Loucy (cell line): ENCODE measurements around the gene RANBP3L.

Experiments used
- H2AFZ ChIP-seq: fragments of 200-600 bp; sonication (generic); 2 replicates; pipeline ENCODE4 v1.6.0; 2016; ENCODE audit warnings: antibody characterized with exemption, mild to moderate bottlenecking, low read length, moderate library complexity
- H3F3A ChIP-seq: fragments of 200-600 bp; 2 replicates; pipeline ENCODE4 v1.6.0; 2016; ENCODE audit warnings: antibody characterized with exemption, low read depth, mild to moderate bottlenecking
- H3K27me3 ChIP-seq: fragments of 200-600 bp; sonication (generic); 2 replicates; pipeline ENCODE4 v1.6.1; 2014; ENCODE audit warnings: low read length, mild to moderate bottlenecking; ENCODE audit not compliant: insufficient read depth, poor library complexity, severe bottlenecking
- H3K36me3 ChIP-seq: fragments of 200-600 bp; sonication (generic); 2 replicates; pipeline ENCODE4 v1.6.1; 2016; ENCODE audit warnings: low read length; ENCODE audit not compliant: insufficient read depth
- H3K4me1 ChIP-seq: fragments of 200-600 bp; sonication (generic); 2 replicates; pipeline ENCODE4 v1.5.1; 2014; ENCODE audit warnings: low read length, mild to moderate bottlenecking; ENCODE audit not compliant: insufficient read depth, poor library complexity, severe bottlenecking
- H3K4me2 ChIP-seq: fragments of 200-600 bp; sonication (generic); 2 replicates; pipeline ENCODE4 v1.6.0; 2014; ENCODE audit warnings: antibody characterized with exemption, low read length, low read depth, mild to moderate bottlenecking; ENCODE audit not compliant: poor library complexity, severe bottlenecking
- H3K4me3 ChIP-seq: fragments of 200-600 bp; sonication (generic); 2 replicates; pipeline ENCODE4 v1.5.1; 2014; ENCODE audit warnings: low read length, mild to moderate bottlenecking, mixed read lengths; ENCODE audit not compliant: poor library complexity, severe bottlenecking
- H3K79me2 ChIP-seq: fragments of 200-600 bp; sonication (generic); 2 replicates; pipeline ENCODE4 v1.6.1; 2014; ENCODE audit warnings: low read length; ENCODE audit not compliant: insufficient read depth
- H3K9ac ChIP-seq: fragments of 200-600 bp; sonication (generic); 2 replicates; pipeline ENCODE4 v1.6.0; 2014; ENCODE audit warnings: mild to moderate bottlenecking, low read depth, low read length, moderate library complexity; ENCODE audit not compliant: poor library complexity, severe bottlenecking
- H3K9me2 ChIP-seq: fragments of 200-600 bp; sonication (generic); replicated peaks from 2 replicates; pipeline ENCODE4 v1.6.1; 2016; ENCODE audit warnings: low read depth, low read length, mixed read lengths
- H3K9me3 ChIP-seq: fragments of 200-600 bp; sonication (generic); 2 replicates; pipeline ENCODE4 v1.6.1; 2014; ENCODE audit warnings: mild to moderate bottlenecking, antibody characterized with exemption, low read length, low read depth; ENCODE audit not compliant: insufficient read depth
- H4K20me1 ChIP-seq: fragments of 200-600 bp; sonication (generic); 2 replicates; pipeline ENCODE4 v1.6.0; 2014; ENCODE audit warnings: antibody characterized with exemption, low read length, mild to moderate bottlenecking; ENCODE audit not compliant: insufficient read depth, poor library complexity, severe bottlenecking
- EZH2phosphoT487 ChIP-seq: fragments of 200-600 bp; IDR thresholded peaks from 2 replicates; pipeline ENCODE4 v1.6.1; 2018; ENCODE audit warnings: antibody characterized with exemption, mild to moderate bottlenecking, moderate library complexity, borderline replicate concordance
- TF ChIP-seq, protein P1 (sequence below): fragments of 200-600 bp; sonication (generic); conservative IDR thresholded peaks from 2 replicates; pipeline ENCODE4 v1.5.1; 2014; ENCODE audit warnings: mild to moderate bottlenecking, antibody characterized with exemption, low read length

The RANBP3L gene

DNA sequence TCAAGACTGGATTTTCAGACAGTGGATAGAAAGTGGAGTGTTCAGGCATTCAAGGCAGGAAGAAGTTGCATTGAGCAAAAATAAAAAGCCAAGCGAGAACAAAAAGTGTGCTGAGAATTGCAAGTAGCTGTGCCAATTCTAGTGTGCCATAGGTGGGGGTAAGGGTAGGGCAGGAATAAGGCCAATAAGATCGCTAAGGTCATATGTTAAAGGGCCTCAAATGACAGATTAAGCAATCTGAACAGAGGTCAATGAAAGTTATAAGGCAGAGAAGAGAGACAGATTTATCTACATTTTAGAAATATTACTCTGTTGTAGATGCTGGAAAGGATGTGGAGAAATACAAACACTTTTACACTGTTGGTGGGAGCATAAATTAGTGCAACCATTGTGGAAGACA, 96.4 kb downstream of the RANBP3L start:
- H3K4me2 ChIP-seq: no peak overlapping the region
- peaks cover 41% of the 10 kb centered on the region for H3K36me3 ChIP-seq
- no peaks in the 10 kb centered on the region for H4K20me1 ChIP-seq
- no peak overlapping the region for H2AFZ ChIP-seq
- H3K9ac ChIP-seq: no peak overlapping the region
- no peaks in the 10 kb centered on the region for H3K9me3 ChIP-seq
- no peak overlapping the region for H3K4me3 ChIP-seq
- no peaks in the 10 kb centered on the region for H3K79me2 ChIP-seq
- H3K4me1 ChIP-seq: no peaks in the 10 kb centered on the region
- no peak for TF ChIP-seq EZH2phosphoT487
- TF ChIP-seq, protein P1, sequence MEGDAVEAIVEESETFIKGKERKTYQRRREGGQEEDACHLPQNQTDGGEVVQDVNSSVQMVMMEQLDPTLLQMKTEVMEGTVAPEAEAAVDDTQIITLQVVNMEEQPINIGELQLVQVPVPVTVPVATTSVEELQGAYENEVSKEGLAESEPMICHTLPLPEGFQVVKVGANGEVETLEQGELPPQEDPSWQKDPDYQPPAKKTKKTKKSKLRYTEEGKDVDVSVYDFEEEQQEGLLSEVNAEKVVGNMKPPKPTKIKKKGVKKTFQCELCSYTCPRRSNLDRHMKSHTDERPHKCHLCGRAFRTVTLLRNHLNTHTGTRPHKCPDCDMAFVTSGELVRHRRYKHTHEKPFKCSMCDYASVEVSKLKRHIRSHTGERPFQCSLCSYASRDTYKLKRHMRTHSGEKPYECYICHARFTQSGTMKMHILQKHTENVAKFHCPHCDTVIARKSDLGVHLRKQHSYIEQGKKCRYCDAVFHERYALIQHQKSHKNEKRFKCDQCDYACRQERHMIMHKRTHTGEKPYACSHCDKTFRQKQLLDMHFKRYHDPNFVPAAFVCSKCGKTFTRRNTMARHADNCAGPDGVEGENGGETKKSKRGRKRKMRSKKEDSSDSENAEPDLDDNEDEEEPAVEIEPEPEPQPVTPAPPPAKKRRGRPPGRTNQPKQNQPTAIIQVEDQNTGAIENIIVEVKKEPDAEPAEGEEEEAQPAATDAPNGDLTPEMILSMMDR: no peak
- H3F3A ChIP-seq: no peaks in the 10 kb centered on the region
- no peaks in the 10 kb centered on the region for H3K27me3 ChIP-seq
- H3K9me2 ChIP-seq: no peaks in the 10 kb centered on the region

- Histone ChIP-seq H3K9me3 (no peaks in the 10 kb centered on the region), H4K20me1 (no peaks in the 10 kb centered on the region), H3K4me1 (no peaks in the 10 kb centered on the region), H3K4me2 (no peak overlapping the region), H3K79me2 (no peaks in the 10 kb centered on the region), H3K9ac (no peak overlapping the region), H3K4me3 (no peak overlapping the region), H2AFZ (no peak overlapping the region), H3K27me3 (no peaks in the 10 kb centered on the region), H3K36me3 (peaks cover 57% of the 10 kb centered on the region), H3K9me2 (no peaks in the 10 kb centered on the region), H3F3A (no peaks in the 10 kb centered on the region)
- TF ChIP-seq, protein P1: no peak
- TF ChIP-seq EZH2phosphoT487: no peak
Observed at GRCh38 chr5:36202521-36202961, 99.2 kb downstream of the RANBP3L start.

GRCh38 chr5:36200513-36200912, 101.2 kb downstream of the RANBP3L start:
- Histone ChIP-seq H3K4me3 (no peak overlapping the region), H2AFZ (no peak overlapping the region), H3K4me2 (no peak overlapping the region), H3K4me1 (no peaks in the 10 kb centered on the region), H3K9me2 (no peaks in the 10 kb centered on the region), H3K36me3 (peaks cover 66% of the 10 kb centered on the region), H3K9me3 (no peaks in the 10 kb centered on the region), H4K20me1 (no peaks in the 10 kb centered on the region), H3K9ac (no peak overlapping the region), H3F3A (no peaks in the 10 kb centered on the region), H3K27me3 (no peaks in the 10 kb centered on the region), H3K79me2 (no peaks in the 10 kb centered on the region)
- TF ChIP-seq EZH2phosphoT487: no peak
- TF ChIP-seq, protein P1: no peak
